ENCODE data around the gene LRCH1. TPM values are rescaled to one million over a fixed set of nuclear protein-coding genes. Genes with fewer than 3 reads are reported as not detected.

The LRCH1 gene
- total RNA-seq, 4 donors from 2014 or later, result 17.2 to 25.7 (median 21.9) TPM

- Histone ChIP-seq H3K4me1 (peaks cover 0 to 29% (median 7%) of the 10 kb centered on the region in 4 donors), H3K36me3 (no peaks in the 10 kb centered on the region), H3K27me3 (no peaks in the 10 kb centered on the region), H3K9me3 (no peaks in the 10 kb centered on the region), H3K4me3 (no peak overlapping the region), H3K27ac (no peak overlapping the region)
- no peak for DNase-seq (ENCODE audit: low spot score in 2 of 2)
- 81 to 83% methylated on average over 2 of the region's 2 CpGs for WGBS, 2 donors
- TF ChIP-seq EP300 (IDR thresholded peaks at IDR 0.05), result no peak
- TF ChIP-seq POLR2A (IDR thresholded peaks at IDR 0.05), result no peak
- no peak for TF ChIP-seq CTCF (IDR thresholded peaks at IDR 0.05)
Observed at GRCh38 chr13:46550822-46551221, 2.1 kb upstream of the LRCH1 start.

- peaks cover 0 to 30% (median 7%) of the 10 kb centered on the region in 4 donors for H3K4me1 ChIP-seq
- TF ChIP-seq EP300 (IDR thresholded peaks at IDR 0.05) (no peak), CTCF (IDR thresholded peaks at IDR 0.05) (peak; percentile 76 to 82 (median 77)), POLR2A (IDR thresholded peaks at IDR 0.05) (no peak)
- peak overlapping the region; percentile 82 to 96 (median 90) for H3K4me3 ChIP-seq
- H3K27me3 ChIP-seq, result no peaks in the 10 kb centered on the region
- no peaks in the 10 kb centered on the region for H3K36me3 ChIP-seq
- no peaks in the 10 kb centered on the region for H3K9me3 ChIP-seq
- WGBS, 2 donors, result 41% methylated on average over 22 of the region's 22 CpGs
- peak overlapping the region in 1 of 4 donors; percentile 92 for H3K27ac ChIP-seq
- peak; percentile 71 to 86 for DNase-seq (ENCODE audit: low spot score in 2 of 2)
Observed at GRCh38 chr13:46551410-46552302, 1.3 kb upstream of the LRCH1 start.

GRCh38 chr13:46552303-46552682 lies 677 bp upstream of the LRCH1 start:
- no peak for DNase-seq (ENCODE audit: low spot score in 2 of 2)
- no peaks in the 10 kb centered on the region for H3K27me3 ChIP-seq
- WGBS, 2 donors, result 22 to 32% methylated on average over 12 of the region's 12 CpGs
- H3K27ac ChIP-seq, result peak overlapping the region; percentile 88 to 94 (median 92)
- peak overlapping the region; percentile 82 to 96 (median 90) for H3K4me3 ChIP-seq
- TF ChIP-seq POLR2A (IDR thresholded peaks at IDR 0.05) (no peak), CTCF (IDR thresholded peaks at IDR 0.05) (no peak), EP300 (IDR thresholded peaks at IDR 0.05) (no peak)
- no peaks in the 10 kb centered on the region for H3K36me3 ChIP-seq
- H3K4me1 ChIP-seq, result peaks cover 0 to 30% (median 7%) of the 10 kb centered on the region in 4 donors
- no peaks in the 10 kb centered on the region for H3K9me3 ChIP-seq

GRCh38 chr13:46553521-46553885 lies 533 bp downstream of the LRCH1 start:
- Histone ChIP-seq H3K4me1 (peaks cover 0 to 30% (median 9%) of the 10 kb centered on the region in 4 donors), H3K36me3 (no peaks in the 10 kb centered on the region), H3K27ac (peak overlapping the region; percentile 88 to 94 (median 92)), H3K27me3 (no peaks in the 10 kb centered on the region), H3K4me3 (peak overlapping the region; percentile 82 to 96 (median 90)), H3K9me3 (no peaks in the 10 kb centered on the region)
- TF ChIP-seq CTCF (IDR thresholded peaks at IDR 0.05), result no peak
- TF ChIP-seq POLR2A (IDR thresholded peaks at IDR 0.05), result no peak
- TF ChIP-seq EP300 (IDR thresholded peaks at IDR 0.05), result no peak
- WGBS, 2 donors, result 0 to 1% methylated on average over 22 to 26 of the region's 34 CpGs
- DNase-seq (ENCODE audit: low spot score in 2 of 2), result peak in 1 of 2 donors; percentile 16
